KMS-11 (cell line): ENCODE data around the gene SRR.

Source experiments
- H2AFZ ChIP-seq: fragments of 200-600 bp; sonication (generic); 2 replicates; pipeline ENCODE4 v1.6.1; 2016; ENCODE audit warnings: antibody characterized with exemption, mixed run types, low read depth
- H3K27ac ChIP-seq: fragments of 200-600 bp; sonication (generic); 2 replicates; pipeline ENCODE4 v1.6.1; 2016; ENCODE audit warnings: mild to moderate bottlenecking, mixed run types
- H3K27me3 ChIP-seq: fragments of 200-600 bp; sonication (generic); 2 replicates; pipeline ENCODE4 v1.6.1; 2017; ENCODE audit warnings: mild to moderate bottlenecking, low read depth, mixed run types, moderate library complexity; ENCODE audit not compliant: insufficient read depth
- H3K36me3 ChIP-seq: fragments of 200-600 bp; sonication (generic); 2 replicates; pipeline ENCODE4 v1.6.1; 2017; ENCODE audit warnings: mild to moderate bottlenecking, mixed run types; ENCODE audit not compliant: insufficient read depth
- H3K4me1 ChIP-seq: fragments of 200-600 bp; sonication (generic); 2 replicates; pipeline ENCODE4 v1.6.1; 2016; ENCODE audit warnings: mild to moderate bottlenecking, low read depth, mixed run types; ENCODE audit not compliant: poor library complexity, severe bottlenecking
- H3K4me2 ChIP-seq: fragments of 200-600 bp; sonication (generic); 2 replicates; pipeline ENCODE4 v1.7.0; 2016; ENCODE audit warnings: mild to moderate bottlenecking, mixed run types
- H3K4me3 ChIP-seq: fragments of 200-600 bp; sonication (generic); IDR thresholded peaks from 2 replicates; pipeline ENCODE4 v1.6.1; 2017; ENCODE audit warnings: low read depth, low read length, mixed read lengths; ENCODE audit not compliant: insufficient read depth
- H3K79me2 ChIP-seq: fragments of 200-600 bp; sonication (generic); 2 replicates; pipeline ENCODE4 v1.6.1; 2016; ENCODE audit warnings: low read depth, mixed run types; ENCODE audit not compliant: insufficient read depth
- H3K9ac ChIP-seq: fragments of 200-600 bp; sonication (generic); 2 replicates; pipeline ENCODE4 v1.6.1; 2016; ENCODE audit warnings: mild to moderate bottlenecking, mixed run types
- H4K20me1 ChIP-seq: fragments of 200-600 bp; sonication (generic); 2 replicates; pipeline ENCODE4 v1.6.1; 2016; ENCODE audit warnings: mild to moderate bottlenecking, mixed run types; ENCODE audit not compliant: insufficient read depth
- CTCF ChIP-seq: fragments of 200-600 bp; sonication (generic); conservative IDR thresholded peaks from 2 replicates; pipeline ENCODE4 v1.6.1; 2017; ENCODE audit warnings: low read depth, mild to moderate bottlenecking, antibody characterized with exemption, low read length, moderate library complexity, mixed read lengths

SRR gene

DNA sequence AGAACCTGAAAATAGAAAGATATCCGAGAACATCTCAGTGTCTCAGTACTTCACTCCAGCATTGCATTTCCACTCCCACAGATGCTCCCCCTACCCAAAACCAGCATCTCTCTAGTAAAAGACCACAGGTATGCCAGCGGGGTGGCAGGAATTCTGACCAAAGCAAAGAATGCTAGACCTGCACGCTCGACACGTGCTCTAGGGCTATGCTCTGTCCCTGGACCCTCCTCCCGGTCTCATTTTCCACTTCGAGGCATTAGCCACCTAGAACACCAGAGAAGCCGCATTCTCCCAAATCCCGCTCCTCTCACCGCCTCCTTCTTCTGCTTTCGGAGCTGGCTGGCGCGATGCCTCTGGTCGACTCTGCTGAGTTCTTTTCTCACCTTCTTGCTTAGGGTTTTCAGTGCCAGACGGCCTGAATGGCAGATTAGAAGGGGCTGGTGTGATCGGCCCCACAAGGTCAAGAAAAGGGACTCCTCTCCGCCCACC lies 32.0 kb downstream of the SRR start:
- TF ChIP-seq CTCF: no peak
- Histone ChIP-seq H3K4me3 (no peak overlapping the region), H3K27ac (peak overlapping the region; percentile 28; the same call in 1 of the 2 replicates), H3K9ac (peak overlapping the region; percentile 67), H3K27me3 (no peaks in the 10 kb centered on the region), H2AFZ (peak overlapping the region; percentile 58), H4K20me1 (no peaks in the 10 kb centered on the region), H3K4me2 (peak overlapping the region; percentile 79), H3K79me2 (peaks cover 32% of the 10 kb centered on the region), H3K4me1 (peaks cover 22% of the 10 kb centered on the region), H3K36me3 (0 out of 2 replicates have a peak, but pooled peaks cover 5% of the 10 kb centered on the region)

DNA sequence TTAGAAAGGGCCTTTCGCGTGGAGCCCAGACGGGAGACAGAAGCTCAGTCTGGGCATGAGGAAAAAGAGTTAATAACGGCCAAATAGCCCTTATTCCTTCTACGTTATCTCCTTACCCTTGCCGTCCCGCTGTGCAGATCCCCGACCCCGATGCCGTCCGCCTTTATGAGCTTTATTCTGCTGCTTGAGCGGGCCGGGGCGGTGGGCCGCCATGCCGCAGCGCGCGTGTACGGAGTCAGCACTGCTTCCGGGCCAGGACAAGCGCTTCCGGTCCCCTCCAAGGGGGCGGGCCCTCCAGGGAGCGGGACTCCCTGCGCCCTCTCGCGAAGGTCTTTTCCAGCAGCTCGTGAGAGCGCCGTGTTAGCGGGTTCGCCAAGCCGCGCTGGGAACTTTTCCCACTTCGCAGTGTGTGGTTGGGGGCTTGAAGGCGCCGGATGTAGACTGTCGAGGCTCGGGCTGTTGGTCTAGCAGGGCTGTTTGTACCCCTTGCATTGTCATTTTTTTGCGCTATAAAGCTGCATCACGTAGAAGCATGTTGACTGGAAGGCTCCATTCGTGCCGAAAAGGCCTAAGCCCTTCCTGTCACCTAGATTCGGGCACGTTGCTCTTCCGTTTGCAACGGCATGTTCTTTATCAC lies 32.6 kb downstream of the SRR start, which contains the start of gene TSR1:
Gene TSR1 (minus strand): TSS at position 243 of the 637 bp plus-strand sequence. CDS start 30 bp downstream, at position 213.
- Histone ChIP-seq H3K27ac (peak within 1 kb of the TSS; percentile 28; the same call in 1 of the 2 replicates), H3K79me2 (peaks cover 32% of the 10 kb centered on the region), H3K4me3 (no peak within 1 kb of the TSS), H3K4me1 (peaks cover 19% of the 10 kb centered on the region), H3K4me2 (peak within 1 kb of the TSS; percentile 79), H2AFZ (peak within 1 kb of the TSS; percentile 58), H3K36me3 (0 out of 2 replicates have a peak, but pooled peaks cover 5% of the 10 kb centered on the region), H4K20me1 (no peaks in the 10 kb centered on the region), H3K27me3 (no peaks in the 10 kb centered on the region), H3K9ac (peak within 1 kb of the TSS; percentile 67)
- TF ChIP-seq CTCF: no peak

GRCh38 chr17:2336852-2337543 lies 33.2 kb downstream of the SRR start, which contains the start of gene SGSM2:
TSS of gene SGSM2 (plus strand) at chr17:2337501. CDS start at chr17:2337689, 188 bp downstream.
- H4K20me1 ChIP-seq: no peaks in the 10 kb centered on the region
- peak within 1 kb of the TSS; percentile 28; the same call in 1 of the 2 replicates for H3K27ac ChIP-seq
- H3K27me3 ChIP-seq: no peaks in the 10 kb centered on the region
- no peak for TF ChIP-seq CTCF
- peak within 1 kb of the TSS; percentile 78 for H2AFZ ChIP-seq
- peaks cover 32% of the 10 kb centered on the region for H3K79me2 ChIP-seq
- H3K4me3 ChIP-seq: no peak within 1 kb of the TSS
- H3K4me2 ChIP-seq: peak within 1 kb of the TSS; percentile 58
- H3K4me1 ChIP-seq: peaks cover 19% of the 10 kb centered on the region
- 0 out of 2 replicates have a peak, but pooled peaks cover 5% of the 10 kb centered on the region for H3K36me3 ChIP-seq
- H3K9ac ChIP-seq: peak within 1 kb of the TSS; percentile 67; the same call in 1 of the 2 replicates

GRCh38 chr17:2337544-2338314 lies 34.0 kb downstream of the SRR start:
- H3K4me1 ChIP-seq: peaks cover 19% of the 10 kb centered on the region
- H3K4me2 ChIP-seq: peak overlapping the region; percentile 39; the same call in 1 of the 2 replicates
- no peaks in the 10 kb centered on the region for H3K27me3 ChIP-seq
- H3K79me2 ChIP-seq: peaks cover 32% of the 10 kb centered on the region
- no peak for TF ChIP-seq CTCF
- H3K4me3 ChIP-seq: no peak overlapping the region
- H3K27ac ChIP-seq: no peak overlapping the region
- peak overlapping the region; percentile 78 for H2AFZ ChIP-seq
- peak overlapping the region; percentile 39; the same call in 1 of the 2 replicates for H3K9ac ChIP-seq
- H4K20me1 ChIP-seq: no peaks in the 10 kb centered on the region
- H3K36me3 ChIP-seq: 0 out of 2 replicates have a peak, but pooled peaks cover 5% of the 10 kb centered on the region
